AG04450 (cell line): ENCODE measurements around the gene OSGEP. TPM values are rescaled to one million over a fixed set of nuclear protein-coding genes. Genes with fewer than 3 reads are reported as not detected.
A peak's percentile ranks its signal among the peaks of the same experiment; 100 is the strongest.

Experiments used
- CTCF ChIA-PET: fragments of 300-600, 350-600 bp; formaldehyde crosslinking; extraction: SDS; loops from one replicate; lab custom pipeline; 2022; ENCODE audit warnings: antibody characterized with exemption, inconsistent platforms; lab: Charles Lee
- POLR2A ChIA-PET: fragments of 350-600 bp; formaldehyde crosslinking; extraction: SDS; loops from one replicate; lab custom pipeline; 2021; ENCODE audit warnings: antibody characterized with exemption, inconsistent platforms; lab: Yijun Ruan, JAX
- DNase-seq: peaks from one replicate; pipeline ENCODE4 v3.0.0-alpha.2; 2011; ENCODE audit warnings: low read depth, low spot score
- H3K27ac ChIP-seq: one replicate; pipeline ENCODE4 v1.5.1; 2012; ENCODE audit warnings: low read depth, low read length, control low read depth
- H3K27me3 ChIP-seq: one replicate; pipeline ENCODE4 v1.6.0; 2012; ENCODE audit warnings: low read length; ENCODE audit not compliant: control insufficient read depth, insufficient read depth
- H3K4me3 ChIP-seq: 2 replicates; pipeline ENCODE4 v1.5.1; 2011; ENCODE audit warnings: mild to moderate bottlenecking, low read depth, low read length, control low read depth
- H3K9me3 ChIP-seq: 2 replicates; pipeline ENCODE4 v1.5.1; 2012; ENCODE audit warnings: low read length; ENCODE audit not compliant: control insufficient read depth, insufficient read depth
- polyA plus RNA-seq: library from polyadenylated mRNA; depleted of rRNA; stranded (reverse); fragments of >200 nt; gene quantifications from 2 replicates; pipeline ENCODE4 v1.2.3, GENCODE V29; 2011
- TF ChIP-seq, protein P1 (sequence below): IDR thresholded peaks from 2 replicates; pipeline ENCODE4 v1.5.1; 2011; ENCODE audit warnings: low read depth, low read length, control low read depth, inconsistent platforms

The OSGEP gene
- polyA plus RNA-seq, 1 experiment = 29.2 TPM

DNA sequence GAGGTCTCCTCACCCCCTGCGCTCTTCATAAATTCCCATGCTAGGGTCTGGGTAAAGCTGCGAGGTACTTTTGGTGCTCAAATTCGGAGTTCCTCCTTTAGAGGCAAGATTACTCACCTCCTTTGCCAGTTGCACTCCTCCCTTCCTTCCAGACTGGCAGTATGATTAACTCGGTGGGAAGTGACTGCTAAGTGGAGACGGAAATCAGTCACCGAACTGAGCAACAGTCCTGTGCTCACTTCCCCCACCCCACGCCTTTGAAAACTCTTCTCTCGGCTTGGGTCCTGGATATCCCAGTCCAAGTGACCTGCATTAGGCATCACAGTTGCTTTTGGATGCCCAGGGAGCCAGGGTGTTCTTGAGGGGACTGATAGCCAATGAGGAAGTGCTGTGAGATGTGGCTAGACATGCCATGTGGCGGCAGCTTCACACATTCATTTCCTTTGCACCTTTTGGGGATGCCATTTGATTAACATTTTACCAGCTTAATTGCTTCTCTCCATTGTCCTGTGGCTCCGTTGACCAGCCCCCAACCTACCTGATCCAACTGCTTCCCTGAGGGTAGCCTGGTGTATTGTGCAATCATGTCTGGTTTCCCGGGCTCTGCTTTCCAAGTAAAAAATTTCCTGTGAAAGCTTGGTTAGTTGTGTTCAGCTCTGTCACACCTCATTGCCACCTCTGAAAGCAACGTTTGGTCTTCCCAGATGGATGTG lies 15.4 kb upstream of the OSGEP start:
- peak overlapping the region; percentile 95 for H3K4me3 ChIP-seq
- no peak for DNase-seq
- ChIA-PET CTCF (interaction anchor here (0.9 to 1.6 kb wide), 4 partner anchors 9 to 221 kb away, joined by 3 to 5 read pairs (median 3); partner anchors contain the start of gene PIP4P1), POLR2A (interaction anchor here (0.8 to 3.1 kb wide), 6 partner anchors 9 to 143 kb away, joined by 3 to 30 read pairs (median 4); partner anchors contain the start of genes APEX1, OSGEP, PIP4P1 and TEP1)
- peak overlapping the region; percentile 70 for H3K27ac ChIP-seq
- no peaks in the 10 kb centered on the region for H3K9me3 ChIP-seq
- TF ChIP-seq, protein P1, sequence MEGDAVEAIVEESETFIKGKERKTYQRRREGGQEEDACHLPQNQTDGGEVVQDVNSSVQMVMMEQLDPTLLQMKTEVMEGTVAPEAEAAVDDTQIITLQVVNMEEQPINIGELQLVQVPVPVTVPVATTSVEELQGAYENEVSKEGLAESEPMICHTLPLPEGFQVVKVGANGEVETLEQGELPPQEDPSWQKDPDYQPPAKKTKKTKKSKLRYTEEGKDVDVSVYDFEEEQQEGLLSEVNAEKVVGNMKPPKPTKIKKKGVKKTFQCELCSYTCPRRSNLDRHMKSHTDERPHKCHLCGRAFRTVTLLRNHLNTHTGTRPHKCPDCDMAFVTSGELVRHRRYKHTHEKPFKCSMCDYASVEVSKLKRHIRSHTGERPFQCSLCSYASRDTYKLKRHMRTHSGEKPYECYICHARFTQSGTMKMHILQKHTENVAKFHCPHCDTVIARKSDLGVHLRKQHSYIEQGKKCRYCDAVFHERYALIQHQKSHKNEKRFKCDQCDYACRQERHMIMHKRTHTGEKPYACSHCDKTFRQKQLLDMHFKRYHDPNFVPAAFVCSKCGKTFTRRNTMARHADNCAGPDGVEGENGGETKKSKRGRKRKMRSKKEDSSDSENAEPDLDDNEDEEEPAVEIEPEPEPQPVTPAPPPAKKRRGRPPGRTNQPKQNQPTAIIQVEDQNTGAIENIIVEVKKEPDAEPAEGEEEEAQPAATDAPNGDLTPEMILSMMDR = no peak
- no peaks in the 10 kb centered on the region for H3K27me3 ChIP-seq

DNA sequence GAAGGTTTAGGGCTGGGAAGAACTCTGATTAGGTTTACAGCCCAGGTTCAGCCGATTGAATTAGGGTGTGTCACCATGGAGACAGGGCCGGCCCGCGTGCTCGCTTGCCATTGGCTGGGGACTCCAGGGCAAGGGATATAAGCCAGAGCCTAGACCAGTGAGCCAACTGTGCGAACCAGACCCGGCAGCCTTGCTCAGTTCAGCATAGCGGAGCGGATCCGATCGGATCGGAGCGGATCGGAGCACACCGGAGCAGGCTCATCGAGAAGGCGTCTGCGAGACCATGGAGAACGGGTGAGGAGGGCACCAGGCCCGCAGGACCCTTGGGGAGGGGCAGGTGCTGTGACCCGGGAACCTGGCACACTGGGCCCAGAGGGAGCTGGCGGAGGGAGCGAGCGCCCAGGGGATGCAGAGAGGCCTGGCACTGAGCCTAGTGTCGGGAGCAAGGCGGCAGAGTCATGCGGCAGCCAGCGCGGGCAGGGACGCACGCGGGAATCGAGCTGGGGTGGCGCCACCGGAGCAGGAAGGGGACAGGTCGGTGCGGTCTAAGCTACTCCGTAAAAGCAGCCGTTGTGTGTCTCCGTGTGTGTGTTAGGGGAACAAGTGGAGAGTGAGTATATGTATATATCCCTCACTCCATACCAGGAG lies 14.8 kb upstream of the OSGEP start, which contains the start of gene PNP:
TSS of gene PNP (plus strand) at position 165 of the 648 bp plus-strand sequence. CDS start at position 284, 119 bp downstream.
- TF ChIP-seq, protein P1 = no peak
- Histone ChIP-seq H3K27me3 (no peaks in the 10 kb centered on the region), H3K9me3 (no peaks in the 10 kb centered on the region), H3K27ac (peak within 1 kb of the TSS; percentile 70), H3K4me3 (peak within 1 kb of the TSS; percentile 95)
- ChIA-PET CTCF (interaction anchor here (0.9 to 1.6 kb wide), 4 partner anchors 8 to 221 kb away, joined by 3 to 5 read pairs (median 3); partner anchors contain the start of gene PIP4P1), POLR2A (interaction anchor here (0.8 to 3.1 kb wide), 6 partner anchors 8 to 144 kb away, joined by 3 to 30 read pairs (median 4); partner anchors contain the start of genes APEX1, OSGEP, PIP4P1 and TEP1)
- DNase-seq = peak; percentile 65

DNA sequence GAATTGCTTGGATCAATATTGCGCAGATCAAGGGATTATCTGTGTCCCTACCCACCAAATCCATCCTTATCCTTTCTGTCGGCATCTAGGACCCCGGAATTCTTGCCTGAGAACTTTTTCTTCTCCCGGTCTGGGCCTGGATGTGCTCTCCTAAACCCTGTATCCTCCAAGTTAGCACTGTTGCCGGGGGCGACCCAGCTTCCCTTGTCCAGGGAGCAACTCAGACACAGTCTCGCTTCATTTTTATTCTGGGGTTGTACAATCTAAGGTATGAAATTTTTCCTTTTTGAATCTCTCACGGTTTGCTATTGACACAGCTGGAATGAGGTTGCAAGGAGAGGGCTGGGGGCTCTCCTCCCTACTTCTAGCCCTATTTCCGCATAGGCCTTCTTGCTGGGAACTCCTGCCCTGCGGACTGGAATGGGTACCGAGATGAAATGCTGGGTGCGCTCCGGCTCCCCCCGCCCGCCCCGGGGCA lies 14.2 kb upstream of the OSGEP start:
- no peaks in the 10 kb centered on the region for H3K27me3 ChIP-seq
- ChIA-PET POLR2A (interaction anchor here (1.1 to 3.1 kb wide), 3 partner anchors 13 to 56 kb away, joined by 4 to 30 read pairs (median 5); partner anchors contain the start of genes APEX1, OSGEP and TEP1), CTCF (interaction anchor here (1.2 to 1.6 kb wide), 3 partner anchors 53 to 142 kb away, joined by 3 to 4 read pairs (median 4); no protein-coding TSS in a partner anchor)
- peak overlapping the region; percentile 95 for H3K4me3 ChIP-seq
- TF ChIP-seq, protein P1 = no peak
- DNase-seq = no peak
- no peak overlapping the region for H3K27ac ChIP-seq
- H3K9me3 ChIP-seq = no peaks in the 10 kb centered on the region

DNA sequence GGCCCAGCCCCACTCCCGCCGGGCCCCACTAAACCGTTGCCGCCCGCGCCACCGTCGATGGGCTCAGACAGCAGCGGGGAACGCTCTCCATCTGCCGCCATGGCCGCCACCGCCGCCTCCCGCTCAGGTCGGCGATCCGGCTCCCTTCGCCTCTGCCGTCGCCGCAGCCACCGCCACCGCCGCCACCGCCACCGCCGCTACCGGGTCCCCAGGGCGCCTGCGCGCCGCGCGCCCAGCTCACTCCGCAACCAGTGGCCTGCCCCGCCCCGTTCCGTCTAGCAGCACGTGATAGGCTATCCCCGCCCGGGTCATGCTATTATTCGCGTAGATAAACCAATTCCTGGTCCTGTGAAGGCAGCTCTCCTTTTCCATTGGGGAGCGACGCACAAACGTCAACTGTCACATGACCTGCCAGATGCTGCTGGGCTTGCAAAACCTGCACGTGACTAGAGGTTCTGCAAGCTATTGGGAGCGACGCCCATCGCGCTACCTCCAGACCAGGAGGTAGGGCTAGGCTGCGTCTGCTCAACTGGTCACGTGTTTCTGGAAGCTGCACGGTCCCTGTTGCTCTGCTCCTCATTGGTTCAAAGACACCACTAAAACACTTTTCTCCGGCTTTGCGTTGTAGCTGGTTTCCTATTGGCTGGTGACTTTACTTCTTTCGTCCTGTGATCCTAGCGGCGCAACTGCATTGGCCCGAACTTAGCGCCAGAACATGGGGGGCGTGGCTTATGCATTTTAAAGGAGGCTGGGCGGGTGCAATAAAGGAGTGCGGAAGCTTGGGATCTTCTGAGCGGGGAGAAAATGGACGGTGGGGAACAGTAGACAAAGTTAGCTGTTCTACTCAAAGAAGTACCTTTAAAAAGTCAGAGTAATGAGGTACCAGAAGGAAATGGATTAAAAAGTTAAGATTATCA lies 6.9 kb upstream of the OSGEP start, which contains the start of gene PIP4P1:
TSS of gene PIP4P1 (minus strand) at position 210 of the 917 bp plus-strand sequence. CDS start at position 101, 109 bp downstream.
- Histone ChIP-seq H3K27me3 (no peaks in the 10 kb centered on the region), H3K4me3 (peak within 1 kb of the TSS; percentile 94), H3K9me3 (no peaks in the 10 kb centered on the region; the same call in 1 of the 2 replicates), H3K27ac (peak within 1 kb of the TSS; percentile 78)
- ChIA-PET CTCF (interaction anchor here (0.6 to 1.6 kb wide), 5 partner anchors 9 to 235 kb away, joined by 3 to 11 read pairs (median 3); no protein-coding TSS in a partner anchor), POLR2A (interaction anchor here (0.5 to 1.7 kb wide), 7 partner anchors 8 to 795 kb away, joined by 3 to 25 read pairs (median 9); partner anchors contain the start of genes PARP2 and PNP)
- DNase-seq = peak; percentile 100
- TF ChIP-seq, protein P1 = no peak
